ENCODE measurements around the gene GCLM. TPM values are rescaled to one million over a fixed set of nuclear protein-coding genes. Genes with fewer than 3 reads are reported as not detected.

GCLM gene
- total and polyA plus RNA-seq, 8 donors: 9.0 to 35.0 (median 10.9) TPM

DNA sequence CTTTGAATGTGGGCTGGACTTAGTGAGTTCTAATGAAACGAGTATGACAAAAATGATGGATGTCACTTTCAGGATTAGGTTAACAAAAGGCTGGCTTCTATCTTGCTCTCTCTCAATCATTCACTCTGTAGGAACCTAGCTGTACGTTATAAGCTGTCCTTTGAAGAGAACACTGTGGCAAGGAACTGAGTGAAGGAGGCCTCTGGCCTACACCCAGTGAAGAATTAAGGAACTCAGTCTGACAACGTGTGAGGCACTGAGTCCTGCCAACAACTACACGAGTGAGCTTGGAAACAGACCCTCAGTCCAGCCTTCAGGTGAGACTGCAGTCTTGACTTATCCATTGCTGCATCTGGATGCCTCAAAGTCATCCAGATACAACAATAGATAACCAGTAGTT, 27.0 kb downstream of the GCLM start:
- no peak overlapping the region for H3K4me3 ChIP-seq
- TF ChIP-seq, protein P1, sequence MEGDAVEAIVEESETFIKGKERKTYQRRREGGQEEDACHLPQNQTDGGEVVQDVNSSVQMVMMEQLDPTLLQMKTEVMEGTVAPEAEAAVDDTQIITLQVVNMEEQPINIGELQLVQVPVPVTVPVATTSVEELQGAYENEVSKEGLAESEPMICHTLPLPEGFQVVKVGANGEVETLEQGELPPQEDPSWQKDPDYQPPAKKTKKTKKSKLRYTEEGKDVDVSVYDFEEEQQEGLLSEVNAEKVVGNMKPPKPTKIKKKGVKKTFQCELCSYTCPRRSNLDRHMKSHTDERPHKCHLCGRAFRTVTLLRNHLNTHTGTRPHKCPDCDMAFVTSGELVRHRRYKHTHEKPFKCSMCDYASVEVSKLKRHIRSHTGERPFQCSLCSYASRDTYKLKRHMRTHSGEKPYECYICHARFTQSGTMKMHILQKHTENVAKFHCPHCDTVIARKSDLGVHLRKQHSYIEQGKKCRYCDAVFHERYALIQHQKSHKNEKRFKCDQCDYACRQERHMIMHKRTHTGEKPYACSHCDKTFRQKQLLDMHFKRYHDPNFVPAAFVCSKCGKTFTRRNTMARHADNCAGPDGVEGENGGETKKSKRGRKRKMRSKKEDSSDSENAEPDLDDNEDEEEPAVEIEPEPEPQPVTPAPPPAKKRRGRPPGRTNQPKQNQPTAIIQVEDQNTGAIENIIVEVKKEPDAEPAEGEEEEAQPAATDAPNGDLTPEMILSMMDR (IDR thresholded peaks at IDR 0.05): no peak
- DNase-seq (no peak), ATAC-seq (no peak)
- H3K9me3 ChIP-seq: no peaks in the 10 kb centered on the region
- no peak overlapping the region for H3K27ac ChIP-seq
- intact Hi-C loops (cut with DNase I): no loop called here
- H3K36me3 ChIP-seq: peaks cover 0 to 21% of the 10 kb centered on the region in 2 donors
- H3K4me1 ChIP-seq: peaks cover 10 to 17% of the 10 kb centered on the region in 2 donors
- H3K27me3 ChIP-seq: no peaks in the 10 kb centered on the region

DNA sequence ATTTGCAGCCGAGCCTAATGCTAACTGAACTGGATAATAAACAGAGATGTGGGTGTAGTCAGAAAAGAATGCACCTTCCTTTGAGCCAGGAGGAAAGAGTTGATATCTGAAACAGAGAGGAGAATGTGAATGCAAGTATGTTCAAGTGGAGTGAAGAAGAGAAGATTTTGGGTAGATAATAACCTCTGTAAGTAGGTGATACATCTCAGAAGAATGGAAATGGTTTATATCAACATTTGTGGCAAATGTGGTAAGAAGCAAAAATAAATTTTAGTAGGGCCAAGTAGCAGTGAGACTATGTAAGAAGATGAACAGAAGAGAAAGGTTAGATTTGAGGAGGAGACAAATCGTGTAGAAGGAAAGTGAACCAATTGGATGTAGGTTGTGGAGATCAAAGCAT, 28.5 kb downstream of the GCLM start:
- intact Hi-C loops (cut with DNase I): no loop called here
- TF ChIP-seq, protein P1 (IDR thresholded peaks at IDR 0.05): no peak
- no peak for ATAC-seq
- no peaks in the 10 kb centered on the region for H3K9me3 ChIP-seq
- no peaks in the 10 kb centered on the region for H3K27me3 ChIP-seq
- no peak overlapping the region for H3K4me3 ChIP-seq
- peaks cover 0 to 31% of the 10 kb centered on the region in 2 donors for H3K36me3 ChIP-seq
- no peak for DNase-seq
- H3K4me1 ChIP-seq: peaks cover 13 to 31% of the 10 kb centered on the region in 2 donors
- H3K27ac ChIP-seq: no peak overlapping the region

DNA sequence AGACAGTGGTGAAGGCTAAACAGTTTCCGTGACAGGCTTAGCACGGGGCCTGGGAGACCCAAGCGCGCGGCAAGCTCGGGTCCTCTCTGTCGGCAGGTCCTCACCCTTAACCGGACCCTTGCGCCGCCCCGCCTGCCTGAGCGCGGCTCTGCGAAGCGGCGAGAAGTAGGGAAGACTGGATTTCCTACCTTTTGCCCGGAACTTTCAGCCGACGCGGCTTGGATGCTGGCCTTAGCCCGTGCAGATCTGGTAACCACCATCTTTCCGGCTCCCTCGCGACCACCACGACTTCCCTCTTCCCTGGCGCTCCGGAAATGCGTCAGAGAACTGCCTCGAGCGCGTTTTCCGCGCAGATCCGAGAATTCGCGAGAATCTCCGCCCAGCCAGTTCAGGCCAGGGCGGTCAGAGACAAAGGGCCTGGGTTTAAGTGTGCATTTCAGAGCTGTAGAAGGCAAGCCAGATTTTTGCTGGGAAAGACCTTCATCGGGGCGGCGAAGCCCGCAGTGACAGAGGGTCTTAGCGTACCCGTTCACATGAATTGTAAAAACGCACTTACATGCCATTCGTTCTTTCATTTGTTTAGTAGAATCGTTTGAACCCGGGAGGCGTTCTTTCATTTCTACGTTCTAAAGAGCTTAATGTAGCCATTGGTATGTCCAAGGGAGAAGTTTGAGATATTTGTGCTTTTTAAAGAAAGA, 30.2 kb downstream of the GCLM start, which contains the start of gene DNTTIP2:
Gene DNTTIP2 (minus strand): TSS at position 318 of the 698 bp plus-strand sequence. CDS start 58 bp downstream, at position 260.
- intact Hi-C loops (cut with DNase I): no loop called here
- H3K27me3 ChIP-seq: no peaks in the 10 kb centered on the region

DNA sequence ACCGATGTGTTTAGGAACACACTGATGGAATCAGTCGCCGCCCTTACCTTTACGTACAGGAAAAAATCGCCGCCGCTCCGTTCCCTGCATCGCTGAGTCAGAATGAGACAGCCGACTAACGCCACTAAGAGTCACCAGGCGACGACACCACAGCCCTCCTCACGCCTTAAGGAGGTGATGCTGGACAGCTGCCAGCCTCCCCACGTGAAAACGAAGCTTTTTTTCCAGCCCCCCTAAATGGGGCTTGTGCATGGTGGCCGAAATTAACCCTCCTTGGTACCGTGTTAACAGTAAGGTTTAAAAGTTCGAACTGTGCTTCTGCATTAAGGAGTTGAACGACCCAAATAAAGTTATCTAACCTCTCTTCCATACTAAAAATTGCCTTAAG, 30.7 kb downstream of the GCLM start:
- H3K27ac ChIP-seq: peak overlapping the region; percentile 93 to 94
- H3K36me3 ChIP-seq: peaks cover 0 to 52% of the 10 kb centered on the region in 2 donors
- peak in 3 of 4 donors; percentile 13 to 89 (median 69) for DNase-seq
- intact Hi-C loops (cut with DNase I): no loop called here
- H3K9me3 ChIP-seq: no peaks in the 10 kb centered on the region
- ATAC-seq: peak; percentile 75
- H3K4me1 ChIP-seq: peaks cover 13 to 31% of the 10 kb centered on the region in 2 donors
- H3K4me3 ChIP-seq: peak overlapping the region; percentile 66 to 94
- H3K27me3 ChIP-seq: no peaks in the 10 kb centered on the region
- TF ChIP-seq, protein P1 (IDR thresholded peaks at IDR 0.05): no peak

More for the DNA sequence above, 30.2 kb downstream of the GCLM start, which contains the start of gene DNTTIP2:
- DNase-seq: peak; percentile 94 to 97 (median 94)
- Histone ChIP-seq H3K9me3 (no peaks in the 10 kb centered on the region), H3K4me3 (peak within 1 kb of the TSS; percentile 66 to 94), H3K27ac (peak within 1 kb of the TSS; percentile 93 to 94), H3K36me3 (peaks cover 0 to 47% of the 10 kb centered on the region in 2 donors), H3K4me1 (peaks cover 13 to 31% of the 10 kb centered on the region in 2 donors)
- TF ChIP-seq, protein P1 (IDR thresholded peaks at IDR 0.05): no peak
- peak; percentile 98 for ATAC-seq

DNA sequence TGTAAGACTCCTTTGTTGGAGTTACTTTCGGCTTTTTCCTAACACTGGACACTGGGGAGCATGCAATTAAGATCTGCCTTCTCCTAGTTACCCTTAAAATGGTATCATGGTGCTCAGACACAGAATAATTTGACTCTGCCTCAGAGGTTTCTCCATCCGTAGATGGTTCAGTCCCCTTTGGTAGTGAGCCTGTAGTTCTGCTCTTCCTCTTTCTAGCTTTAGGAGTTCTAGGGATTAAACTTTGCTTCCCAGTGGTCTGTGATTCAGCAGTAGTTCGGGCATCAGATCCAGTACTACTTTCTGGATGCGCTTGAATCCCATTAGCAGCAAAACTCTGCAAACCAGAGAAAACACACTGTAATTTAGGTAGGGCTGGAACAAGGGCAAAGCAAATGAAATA, 31.7 kb downstream of the GCLM start:
- Histone ChIP-seq H3K9me3 (no peaks in the 10 kb centered on the region), H3K36me3 (peaks cover 0 to 52% of the 10 kb centered on the region in 2 donors), H3K27ac (peak overlapping the region in 1 of 2 donors; percentile 93), H3K4me1 (peaks cover 13 to 31% of the 10 kb centered on the region in 2 donors), H3K4me3 (peak overlapping the region in 1 of 2 donors; percentile 66), H3K27me3 (no peaks in the 10 kb centered on the region)
- intact Hi-C loops (cut with DNase I): no loop called here
- TF ChIP-seq, protein P1 (IDR thresholded peaks at IDR 0.05): no peak
- DNase-seq (no peak), ATAC-seq (no peak)

Measured in left lung (tissue), 10 donors.